LNCAP (cell line): ENCODE results near the gene FBH1.
A peak's percentile ranks its signal among the peaks of the same experiment; 100 is the strongest.

Experiments
- CTCF ChIP-seq: fragments of 450-650 bp; IDR thresholded peaks from 2 replicates; pipeline ENCODE4 v1.5.1; 2017; ENCODE audit warnings: mild to moderate bottlenecking

Gene FBH1

GRCh38 chr10:5888843-5889623 is 1.0 kb upstream of the FBH1 start:
- 0 out of 2 replicates have a peak, but pooled peaks have one; percentile 8 for TF ChIP-seq CTCF

GRCh38 chr10:5890452-5890915 is 441 bp downstream of the FBH1 start:
- TF ChIP-seq CTCF: no peak

- TF ChIP-seq CTCF: no peak
These were observed 966 bp downstream of the FBH1 start for GRCh38 chr10:5891009-5891408.

GRCh38 chr10:5892007-5892406 is 2.0 kb downstream of the FBH1 start:
- TF ChIP-seq CTCF: no peak

- no peak for TF ChIP-seq CTCF
These were observed 3.3 kb downstream of the FBH1 start for GRCh38 chr10:5893321-5893720.

GRCh38 chr10:5894403-5894802 is 4.4 kb downstream of the FBH1 start:
- TF ChIP-seq CTCF: no peak

GRCh38 chr10:5894873-5895272 is 4.8 kb downstream of the FBH1 start:
- TF ChIP-seq CTCF: no peak
